Measurements from ENCODE around the gene JHY.

DNA sequence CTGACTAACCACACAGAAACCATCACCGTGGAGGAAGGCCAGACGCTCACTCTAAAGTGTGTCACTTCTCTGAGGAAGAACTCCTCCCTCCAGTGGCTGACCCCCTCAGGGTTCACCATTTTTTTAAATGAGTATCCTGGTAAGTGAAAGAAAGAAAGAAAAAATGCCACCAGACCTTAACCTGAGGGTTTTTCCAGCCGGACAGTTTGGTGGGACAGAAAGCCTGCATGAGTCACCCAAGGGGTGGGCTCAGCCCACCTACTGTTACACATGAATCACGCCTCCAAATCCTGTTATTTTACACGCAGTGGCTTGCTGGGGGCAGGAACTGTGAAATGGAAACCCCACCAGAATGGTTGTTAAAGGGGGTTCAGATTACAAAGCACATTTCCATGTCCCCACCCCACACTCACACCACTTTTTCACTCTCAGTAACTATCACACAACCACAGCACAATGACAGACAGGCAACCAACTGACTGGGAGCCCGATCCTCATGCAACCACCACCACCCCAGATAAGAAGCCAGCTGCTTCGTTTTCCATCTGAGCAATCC is 32.4 kb upstream of the JHY start:
- TF ChIP-seq, protein P1, sequence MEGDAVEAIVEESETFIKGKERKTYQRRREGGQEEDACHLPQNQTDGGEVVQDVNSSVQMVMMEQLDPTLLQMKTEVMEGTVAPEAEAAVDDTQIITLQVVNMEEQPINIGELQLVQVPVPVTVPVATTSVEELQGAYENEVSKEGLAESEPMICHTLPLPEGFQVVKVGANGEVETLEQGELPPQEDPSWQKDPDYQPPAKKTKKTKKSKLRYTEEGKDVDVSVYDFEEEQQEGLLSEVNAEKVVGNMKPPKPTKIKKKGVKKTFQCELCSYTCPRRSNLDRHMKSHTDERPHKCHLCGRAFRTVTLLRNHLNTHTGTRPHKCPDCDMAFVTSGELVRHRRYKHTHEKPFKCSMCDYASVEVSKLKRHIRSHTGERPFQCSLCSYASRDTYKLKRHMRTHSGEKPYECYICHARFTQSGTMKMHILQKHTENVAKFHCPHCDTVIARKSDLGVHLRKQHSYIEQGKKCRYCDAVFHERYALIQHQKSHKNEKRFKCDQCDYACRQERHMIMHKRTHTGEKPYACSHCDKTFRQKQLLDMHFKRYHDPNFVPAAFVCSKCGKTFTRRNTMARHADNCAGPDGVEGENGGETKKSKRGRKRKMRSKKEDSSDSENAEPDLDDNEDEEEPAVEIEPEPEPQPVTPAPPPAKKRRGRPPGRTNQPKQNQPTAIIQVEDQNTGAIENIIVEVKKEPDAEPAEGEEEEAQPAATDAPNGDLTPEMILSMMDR (IDR thresholded peaks at IDR 0.05; ENCODE audit: borderline replicate concordance, extremely low read depth, low read length, poor library complexity, severe bottlenecking), result no peak
- TF ChIP-seq EZH2 (IDR thresholded peaks at IDR 0.05; ENCODE audit: borderline replicate concordance, low read depth, low read length, severe bottlenecking), result no peak

Data from DND-41 (cell line).